PC-9 (cell line): ENCODE measurements around the gene KL. TPM values are rescaled to one million over a fixed set of nuclear protein-coding genes. Genes with fewer than 3 reads are reported as not detected.

Experiments
- BruUV-seq: library from RNA; stranded (reverse); fragments of 400-500 nt; replicated peaks from 2 replicates; lab custom pipeline; 2021; lab: Mats Ljungman, UMichigan
- CTCF ChIA-PET: fragments of 300-600 bp; sonication (Branson Sonifier 250); formaldehyde crosslinking; loops from one replicate; lab custom pipeline; 2022; ENCODE audit warnings: antibody characterized with exemption; lab: Charles Lee
- POLR2A ChIA-PET: fragments of 300-600 bp; sonication (Branson Sonifier 250); formaldehyde crosslinking; loops from one replicate; lab custom pipeline; 2022; ENCODE audit warnings: antibody characterized with exemption; ENCODE audit not compliant: unreplicated experiment; lab: Charles Lee
- DNase-seq, 2 experiments: peaks; one replicate each; pipeline versions ENCODE4 v3.0.0 to v3.0.0-alpha.2; 2015 to 2022; ENCODE audit warnings: mixed read lengths in 1 of 2
- H2AFZ ChIP-seq: fragments of 200-600 bp; sonication (generic); 2 replicates; pipeline ENCODE4 v1.8.1; 2017; ENCODE audit warnings: antibody characterized with exemption
- H3F3A ChIP-seq: fragments of 200-600 bp; sonication (generic); 2 replicates; pipeline ENCODE4 v1.8.1; 2017; ENCODE audit warnings: antibody characterized with exemption, mild to moderate bottlenecking, low read depth; ENCODE audit not compliant: insufficient read depth
- H3K27ac ChIP-seq: fragments of 200-600 bp; sonication (generic); 2 replicates; pipeline ENCODE4 v1.6.1; 2016; ENCODE audit warnings: mixed run types
- H3K27me3 ChIP-seq: fragments of 200-600 bp; sonication (generic); 2 replicates; pipeline ENCODE4 v1.6.1; 2016; ENCODE audit warnings: low read depth, mixed run types; ENCODE audit not compliant: insufficient read depth
- H3K36me3 ChIP-seq: fragments of 200-600 bp; sonication (generic); 2 replicates; pipeline ENCODE4 v1.6.1; 2016; ENCODE audit warnings: low read depth, mixed run types
- H3K4me1 ChIP-seq: fragments of 200-600 bp; sonication (generic); replicated peaks from 2 replicates; pipeline ENCODE4 v1.6.1; 2016; ENCODE audit warnings: mixed run types; ENCODE audit not compliant: insufficient read depth
- H3K4me2 ChIP-seq: fragments of 200-600 bp; sonication (generic); 2 replicates; pipeline ENCODE4 v1.6.1; 2017; ENCODE audit warnings: mixed run types
- H3K4me3 ChIP-seq: fragments of 200-600 bp; sonication (generic); 2 replicates; pipeline ENCODE4 v1.6.1; 2016; ENCODE audit warnings: mixed run types
- H3K79me2 ChIP-seq: fragments of 200-600 bp; sonication (generic); 2 replicates; pipeline ENCODE4 v1.6.1; 2017; ENCODE audit warnings: low read depth, mixed run types
- H3K9me2 ChIP-seq: fragments of 200-600 bp; sonication (generic); 2 replicates; pipeline ENCODE4 v1.8.1; 2017; ENCODE audit warnings: mild to moderate bottlenecking; ENCODE audit not compliant: insufficient read depth
- H3K9me3 ChIP-seq: fragments of 200-600 bp; sonication (generic); 2 replicates; pipeline ENCODE4 v1.8.1; 2016; ENCODE audit warnings: low read depth; ENCODE audit not compliant: insufficient read depth
- H4K20me1 ChIP-seq: fragments of 200-600 bp; sonication (generic); 2 replicates; pipeline ENCODE4 v1.8.1; 2017; ENCODE audit not compliant: insufficient read depth
- CTCF ChIP-seq: fragments of 200-600 bp; sonication (generic); conservative IDR thresholded peaks from 2 replicates; pipeline ENCODE4 v1.6.1; 2017; ENCODE audit warnings: mixed run types, antibody characterized with exemption, mild to moderate bottlenecking, moderate library complexity
- EZH2 ChIP-seq: fragments of 200-600 bp; sonication (generic); IDR thresholded peaks from 2 replicates; pipeline ENCODE4 v1.8.0; 2017; ENCODE audit warnings: antibody characterized with exemption, low read depth
- intact Hi-C: fragments of 100-400 bp; cut with micrococcal nuclease; formaldehyde crosslinking; loops from one replicate; pipeline ENCODE4 v1.10.0; 2022; ENCODE audit not compliant: unreplicated experiment
- total RNA-seq: library from RNA; stranded (reverse); gene quantifications from 2 replicates; pipeline ENCODE4 v1.2.3, GENCODE V29; 2021

KL gene
- total RNA-seq, 1 experiment from 2014 or later: 1.4 TPM

DNA sequence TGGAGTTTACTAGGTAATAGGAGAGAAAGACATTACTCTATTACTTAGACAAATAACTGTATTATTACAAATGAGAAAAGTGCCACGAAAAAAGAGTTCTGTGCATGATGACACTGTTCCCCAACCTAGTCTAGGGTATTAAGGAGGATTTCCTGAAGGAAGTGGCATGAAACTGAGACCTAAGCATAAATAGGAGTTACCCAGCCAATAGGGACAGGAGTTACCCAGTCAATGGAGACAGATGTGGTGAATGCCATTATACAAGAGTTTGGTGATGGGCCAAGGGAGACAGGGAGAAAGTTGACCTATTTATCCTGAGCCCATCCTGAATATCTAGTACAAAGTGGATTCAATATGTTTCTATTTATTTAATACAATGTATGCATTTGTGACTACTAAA lies 65.4 kb downstream of the KL start:
- Histone ChIP-seq H3K27ac (no peak overlapping the region), H3K9me3 (no peaks in the 10 kb centered on the region), H3K4me2 (no peak overlapping the region), H3K27me3 (no peaks in the 10 kb centered on the region), H2AFZ (0 out of 2 replicates have a peak overlapping the region, but pooled peaks have one; percentile 45), H3K9me2 (0 out of 2 replicates have a peak, but pooled peaks cover 4% of the 10 kb centered on the region), H3F3A (no peaks in the 10 kb centered on the region), H3K4me3 (no peak overlapping the region), H4K20me1 (no peaks in the 10 kb centered on the region), H3K79me2 (no peaks in the 10 kb centered on the region), H3K36me3 (no peaks in the 10 kb centered on the region), H3K4me1 (0 out of 2 replicates have a peak, but pooled peaks cover 4% of the 10 kb centered on the region)
- no peak for DNase-seq
- intact Hi-C loops: no loop called here
- BruUV-seq: no TSS peak
- ChIA-PET POLR2A (no interaction called here), CTCF (no interaction called here)
- TF ChIP-seq CTCF: no peak
- no peak for TF ChIP-seq EZH2

- H4K20me1 ChIP-seq: no peaks in the 10 kb centered on the region
- no peaks in the 10 kb centered on the region for H3K36me3 ChIP-seq
- no peaks in the 10 kb centered on the region for H3K9me3 ChIP-seq
- no peaks in the 10 kb centered on the region for H3F3A ChIP-seq
- no peak overlapping the region for H3K4me3 ChIP-seq
- no peak overlapping the region for H3K4me2 ChIP-seq
- no TSS peak for BruUV-seq
- H2AFZ ChIP-seq: no peak overlapping the region
- H3K27ac ChIP-seq: no peak overlapping the region
- no peaks in the 10 kb centered on the region for H3K79me2 ChIP-seq
- 0 out of 2 replicates have a peak, but pooled peaks cover 4% of the 10 kb centered on the region for H3K9me2 ChIP-seq
- CTCF ChIA-PET: no interaction called here
- intact Hi-C loops: no loop called here
- TF ChIP-seq EZH2: no peak
- no peak for TF ChIP-seq CTCF
- no peaks in the 10 kb centered on the region for H3K27me3 ChIP-seq
- H3K4me1 ChIP-seq: 0 out of 2 replicates have a peak, but pooled peaks cover 4% of the 10 kb centered on the region
- DNase-seq: no peak
- POLR2A ChIA-PET: no interaction called here
Observed at GRCh38 chr13:33083054-33083453, 66.8 kb downstream of the KL start.

DNA sequence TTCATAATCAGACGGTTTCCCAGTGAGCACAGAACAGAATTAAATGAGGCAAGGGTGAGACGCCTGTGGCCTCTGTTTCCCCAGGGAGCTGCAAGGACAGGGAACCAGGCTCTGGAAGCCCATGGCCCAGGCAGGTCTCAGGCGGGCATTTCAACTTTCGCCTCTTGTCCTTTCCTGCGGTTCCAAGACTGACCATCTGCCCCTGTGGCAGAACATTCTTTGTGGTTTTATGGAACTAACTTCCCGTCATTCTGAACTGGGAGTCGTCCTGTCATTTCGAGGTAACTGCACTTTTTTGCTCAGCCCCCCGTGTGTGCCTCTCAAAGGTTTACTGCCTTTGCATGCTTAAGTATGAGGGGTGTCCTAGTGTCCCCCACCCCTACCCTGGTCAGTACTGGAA lies 70.9 kb downstream of the KL start:
- H3K9me2 ChIP-seq: no peaks in the 10 kb centered on the region
- H4K20me1 ChIP-seq: no peaks in the 10 kb centered on the region
- no peaks in the 10 kb centered on the region for H3K4me1 ChIP-seq
- no peak overlapping the region for H2AFZ ChIP-seq
- H3K27me3 ChIP-seq: no peaks in the 10 kb centered on the region
- intact Hi-C loops: no loop called here
- no peak for DNase-seq
- ChIA-PET CTCF (no interaction called here), POLR2A (no interaction called here)
- no peak overlapping the region for H3K27ac ChIP-seq
- H3K4me2 ChIP-seq: no peak overlapping the region
- H3F3A ChIP-seq: no peaks in the 10 kb centered on the region
- no TSS peak for BruUV-seq
- no peaks in the 10 kb centered on the region for H3K36me3 ChIP-seq
- H3K4me3 ChIP-seq: no peak overlapping the region
- TF ChIP-seq CTCF (no peak), EZH2 (no peak)
- no peaks in the 10 kb centered on the region for H3K9me3 ChIP-seq
- no peaks in the 10 kb centered on the region for H3K79me2 ChIP-seq
